Gastrocnemius medialis (tissue), 4 donors: ENCODE data around the gene PARG.

Source experiments
- CTCF ChIP-seq, 5 experiments: fragments of 450-650 bp in 3 of 5; fragments of 200-600 bp in 2 of 5; sonication (generic) in 2 of 5; IDR thresholded peaks in 4 of 5; conservative IDR thresholded peaks in 1 of 5; 1 replicate in 4 of 5; 2 replicates in 1 of 5; pipeline ENCODE4 v1.5.1; 2016 to 2019; ENCODE audit warnings: antibody characterized with exemption in 5 of 5, mild to moderate bottlenecking in 3 of 5, moderate library complexity in 3 of 5
- POLR2A ChIP-seq, 2 donors: fragments of 450-650 bp; IDR thresholded peaks; one replicate each; pipeline ENCODE4 v1.6.1; 2017; ENCODE audit warnings: antibody characterized with exemption in 2 of 2, mild to moderate bottlenecking in 2 of 2, moderate library complexity in 2 of 2

- TF ChIP-seq CTCF (IDR thresholded peaks at IDR 0.05 in 4 of 5, conservative IDR thresholded peaks at IDR 0.05 in 1 of 5) (no peak), POLR2A (IDR thresholded peaks at IDR 0.05) (no peak)
These were observed 110.3 kb downstream of the PARG start for GRCh38 chr10:49831352-49832035.
